Urothelium cell line (cell line): ENCODE results near the gene LSAMP.

Experiments
- DNase-seq: peaks from one replicate; pipeline ENCODE4 v3.0.0; 2011; ENCODE audit warnings: low spot score, mixed read lengths
- FAIRE-seq: peaks from 2 replicates; lab custom pipeline; 2011; peaks lifted over from hg19 to GRCh38; lab: Jason Lieb, UNC

The LSAMP gene

DNA sequence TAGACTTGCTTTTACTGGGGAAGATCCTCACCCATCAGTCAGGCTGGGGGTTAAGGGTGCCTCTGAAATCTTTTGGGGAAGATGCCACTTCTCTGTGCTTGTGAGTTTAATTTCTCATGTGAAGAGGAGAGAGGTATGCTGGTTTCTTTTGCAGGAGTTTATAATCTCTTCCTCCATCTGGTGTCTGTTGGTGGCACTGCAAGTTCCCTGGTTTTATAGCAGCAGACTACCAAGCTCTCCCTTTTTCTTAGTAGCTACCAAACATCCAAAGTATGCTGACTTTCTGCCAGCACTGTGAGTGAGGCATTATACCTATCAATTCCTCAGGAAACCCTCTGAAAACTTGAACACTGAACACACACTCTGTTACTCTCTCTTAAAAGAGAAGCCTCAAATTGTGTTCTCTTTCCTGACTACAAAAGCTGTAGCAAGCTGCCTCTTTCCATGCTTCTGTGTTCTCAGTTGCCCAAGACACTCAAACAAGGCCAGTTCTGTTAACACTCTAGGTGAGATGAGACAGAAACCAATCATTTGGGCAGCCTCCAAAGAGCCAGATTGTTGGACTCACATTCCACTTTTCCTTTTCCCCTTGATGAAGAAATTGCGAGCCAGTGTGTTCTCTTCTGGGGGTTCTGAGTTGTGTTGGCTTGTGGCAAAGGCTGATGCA lies 522.5 kb downstream of the LSAMP start:
- FAIRE-seq (no peak), DNase-seq (peak; percentile 52)

DNA sequence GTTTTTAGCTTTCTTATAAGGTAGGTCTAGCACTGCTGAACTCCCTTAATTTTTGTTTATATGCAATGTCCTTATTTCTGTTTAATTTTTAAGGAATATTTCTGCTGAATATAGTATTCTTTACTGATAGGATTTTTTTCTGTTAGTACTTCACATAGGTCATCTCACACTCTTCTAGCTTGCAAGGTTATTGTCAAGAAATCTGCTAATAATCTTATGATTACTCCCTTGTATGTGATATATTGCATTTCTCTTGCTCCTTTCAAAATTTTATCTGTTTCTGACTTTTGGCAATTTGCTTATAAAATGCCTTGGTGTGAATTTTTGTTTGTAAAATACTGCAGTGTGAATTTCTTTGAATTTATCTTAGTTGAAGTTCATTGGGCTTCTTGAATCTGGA lies 523.6 kb downstream of the LSAMP start:
- FAIRE-seq, result no peak

DNA sequence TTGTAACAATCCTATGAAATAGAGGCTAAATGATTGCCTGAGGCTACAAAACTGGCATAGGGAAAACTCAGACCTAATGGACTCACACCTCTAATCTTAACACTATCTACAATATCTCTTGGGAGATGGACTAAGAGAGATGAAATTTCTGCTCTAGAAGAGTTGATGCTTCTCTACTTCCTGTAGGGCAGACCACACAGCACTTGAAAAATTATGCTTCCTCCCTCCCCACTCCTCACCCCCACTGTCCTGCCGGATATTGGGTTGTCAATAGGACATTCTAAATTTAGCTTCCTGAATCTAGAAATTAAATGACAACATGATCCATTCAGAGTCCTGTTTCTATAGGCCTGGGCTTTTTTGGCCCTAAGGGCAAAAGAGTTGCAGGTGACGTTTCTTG lies 526.4 kb downstream of the LSAMP start:
- no peak for FAIRE-seq

More for the DNA sequence above, 523.6 kb downstream of the LSAMP start:
- no peak for DNase-seq

DNA sequence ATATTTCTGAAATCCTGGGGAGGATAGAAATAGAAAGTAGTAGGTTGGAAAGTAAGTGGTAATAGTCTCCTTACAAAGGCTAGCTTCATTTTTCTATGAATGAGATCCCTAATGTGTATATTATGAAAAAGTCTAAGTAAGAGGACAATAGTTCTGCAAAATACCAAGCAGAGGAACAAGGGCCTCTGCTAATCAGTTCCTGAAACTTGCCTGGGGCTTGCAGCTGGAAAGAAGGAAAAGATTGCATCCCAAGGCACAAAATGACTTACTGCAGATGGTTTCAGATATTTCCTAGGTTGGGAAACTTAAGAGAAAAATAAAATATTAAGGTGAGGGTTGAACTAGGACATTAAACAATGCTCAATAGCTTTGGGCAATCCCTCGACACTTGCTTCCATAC lies 528.4 kb downstream of the LSAMP start:
- no peak for FAIRE-seq
- no peak for DNase-seq

More for the DNA sequence above, 526.4 kb downstream of the LSAMP start:
- DNase-seq, result no peak

DNA sequence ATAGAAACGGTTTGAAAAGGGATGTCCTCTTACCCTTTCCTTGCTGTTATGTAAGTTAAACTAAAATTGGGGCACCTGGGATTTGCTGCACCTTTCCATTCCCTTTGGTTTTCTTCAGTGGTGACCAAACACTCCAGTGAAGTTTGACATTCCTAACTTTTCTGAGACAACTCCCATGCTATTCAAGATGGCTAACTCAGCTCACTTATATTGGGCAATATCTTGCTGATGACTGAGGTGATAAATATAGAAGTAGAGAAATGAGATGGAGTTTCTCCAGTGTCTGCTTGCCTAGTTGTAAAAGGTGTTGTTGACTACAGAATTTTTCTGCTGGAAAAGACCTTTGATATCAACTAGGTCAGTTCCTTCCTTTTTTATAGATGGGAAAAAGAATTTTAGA lies 530.2 kb downstream of the LSAMP start:
- no peak for FAIRE-seq

DNA sequence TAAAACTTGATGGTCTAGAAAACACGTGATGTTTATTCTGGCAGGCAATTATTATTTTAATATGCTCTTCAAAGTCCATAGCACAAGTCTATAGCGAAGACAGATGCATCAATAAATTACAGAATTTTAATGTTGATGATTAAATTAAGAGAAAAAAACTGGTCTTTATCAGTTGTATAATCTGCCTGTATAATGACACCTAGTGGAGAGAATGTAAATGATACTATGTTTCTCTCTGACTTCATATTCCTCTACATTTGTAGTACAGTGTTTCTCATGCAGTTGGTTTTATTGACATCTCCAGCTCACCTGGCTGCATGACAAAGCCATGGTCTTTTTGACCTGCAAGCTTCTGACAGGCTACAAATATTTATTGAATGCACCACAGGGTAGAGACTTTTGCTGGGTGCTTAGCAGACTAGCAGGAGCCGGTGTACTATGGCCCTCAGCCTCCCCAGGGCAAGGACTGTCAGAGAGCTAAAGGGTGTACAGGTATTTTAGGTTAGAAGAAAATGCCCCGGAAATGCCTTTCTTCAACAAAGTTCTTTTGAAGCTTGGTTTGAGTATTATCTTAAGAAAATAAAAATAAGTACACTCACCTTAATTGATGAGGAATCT lies 532.1 kb downstream of the LSAMP start:
- DNase-seq, result peak; percentile 18
- no peak for FAIRE-seq

More for the DNA sequence above, 530.2 kb downstream of the LSAMP start:
- no peak for DNase-seq

DNA sequence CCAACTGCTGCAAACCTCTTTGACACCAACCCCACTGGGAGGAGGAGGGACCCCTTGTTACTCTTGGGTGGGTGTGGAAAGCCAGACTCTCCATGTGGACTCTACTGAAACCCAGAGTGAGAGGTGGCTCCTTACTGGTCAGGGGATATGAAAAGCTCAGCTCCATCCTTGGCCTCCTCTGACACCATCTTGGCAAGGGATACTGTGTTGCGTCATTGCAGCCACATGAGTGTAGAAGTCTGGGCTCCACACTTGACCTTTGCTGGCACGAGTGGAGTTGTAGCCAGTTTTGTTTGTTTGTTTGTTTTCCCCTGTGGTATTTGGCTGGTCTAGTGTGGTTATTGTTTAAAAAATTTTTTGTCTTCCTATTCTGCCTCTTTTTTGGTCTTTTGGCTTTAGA lies 532.9 kb downstream of the LSAMP start:
- DNase-seq (no peak), FAIRE-seq (no peak)

DNA sequence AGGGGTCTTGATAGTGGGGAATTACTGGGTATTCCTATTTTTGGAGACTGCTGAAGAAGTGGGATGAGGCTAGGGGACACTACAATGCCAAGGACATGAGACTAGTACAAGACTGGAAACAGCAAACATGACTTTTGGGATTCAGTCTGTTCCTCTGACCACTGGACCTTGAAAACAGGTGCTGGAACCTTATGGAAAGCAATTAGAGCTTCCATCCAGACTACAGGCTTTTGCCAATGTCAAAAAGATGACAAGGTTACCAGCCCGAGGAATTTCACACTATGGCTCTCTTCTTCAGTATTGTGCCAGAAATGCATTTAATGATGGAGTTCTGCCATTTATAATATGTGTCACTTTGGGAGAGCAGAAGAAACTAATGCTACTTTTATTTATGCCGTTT lies 539.4 kb downstream of the LSAMP start:
- FAIRE-seq, result no peak
- DNase-seq, result no peak

DNA sequence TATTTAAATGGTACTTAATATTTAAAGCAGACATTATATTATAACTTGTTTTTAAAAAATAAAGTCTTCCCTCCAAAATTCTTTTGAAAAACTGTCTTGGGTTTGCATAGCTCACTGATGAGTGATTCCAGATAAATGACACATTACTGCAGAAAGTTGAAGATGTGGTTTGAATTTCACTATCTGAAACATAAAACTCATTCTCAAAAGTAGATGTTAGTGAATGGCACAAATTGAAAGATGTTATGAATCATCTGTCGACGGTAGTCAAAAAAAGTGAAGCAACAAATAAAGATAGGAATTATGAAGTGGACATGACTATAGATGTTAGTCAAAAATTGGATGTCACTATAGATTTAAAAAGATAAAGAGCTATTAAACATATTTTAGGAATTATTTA lies 541.4 kb downstream of the LSAMP start:
- FAIRE-seq (no peak), DNase-seq (peak; percentile 16)

DNA sequence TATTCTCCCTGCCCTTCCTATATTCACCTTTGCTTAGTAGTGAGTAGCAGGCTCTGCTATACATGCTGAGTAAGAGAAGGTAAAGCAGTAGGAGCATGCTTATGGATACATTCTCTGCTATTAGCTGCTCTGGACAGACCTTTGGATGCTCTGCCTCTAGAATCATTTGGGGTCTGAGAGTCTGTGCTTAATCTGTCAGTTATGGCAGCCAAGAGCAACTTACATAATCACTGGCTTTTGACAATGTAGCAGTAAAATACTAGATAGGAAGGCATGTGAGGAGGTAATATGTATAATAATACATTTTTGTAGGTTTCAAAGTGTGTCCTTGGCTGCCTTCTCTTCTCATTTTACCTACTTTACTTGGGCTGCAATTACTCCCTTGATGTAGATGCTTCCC lies 544.3 kb downstream of the LSAMP start:
- DNase-seq (no peak), FAIRE-seq (no peak)

DNA sequence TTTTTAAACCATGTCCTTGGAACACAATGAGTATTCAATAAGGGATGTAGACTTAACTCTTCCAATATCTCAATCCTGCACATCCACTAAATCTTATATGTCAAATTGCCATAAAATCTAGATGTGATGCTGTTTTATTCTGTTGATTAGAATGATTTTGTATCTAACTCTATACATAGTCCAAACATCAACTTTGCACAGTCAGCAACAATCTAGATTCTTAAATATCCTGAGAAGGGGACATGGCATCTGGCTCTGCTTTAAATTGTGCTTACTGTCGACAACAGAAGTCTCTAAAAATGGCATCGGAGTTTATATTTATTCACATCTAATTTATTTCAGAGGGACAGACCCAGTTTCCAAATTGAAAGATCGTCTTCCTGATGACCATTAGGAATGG lies 545.8 kb downstream of the LSAMP start:
- DNase-seq, result no peak
- no peak for FAIRE-seq

DNA sequence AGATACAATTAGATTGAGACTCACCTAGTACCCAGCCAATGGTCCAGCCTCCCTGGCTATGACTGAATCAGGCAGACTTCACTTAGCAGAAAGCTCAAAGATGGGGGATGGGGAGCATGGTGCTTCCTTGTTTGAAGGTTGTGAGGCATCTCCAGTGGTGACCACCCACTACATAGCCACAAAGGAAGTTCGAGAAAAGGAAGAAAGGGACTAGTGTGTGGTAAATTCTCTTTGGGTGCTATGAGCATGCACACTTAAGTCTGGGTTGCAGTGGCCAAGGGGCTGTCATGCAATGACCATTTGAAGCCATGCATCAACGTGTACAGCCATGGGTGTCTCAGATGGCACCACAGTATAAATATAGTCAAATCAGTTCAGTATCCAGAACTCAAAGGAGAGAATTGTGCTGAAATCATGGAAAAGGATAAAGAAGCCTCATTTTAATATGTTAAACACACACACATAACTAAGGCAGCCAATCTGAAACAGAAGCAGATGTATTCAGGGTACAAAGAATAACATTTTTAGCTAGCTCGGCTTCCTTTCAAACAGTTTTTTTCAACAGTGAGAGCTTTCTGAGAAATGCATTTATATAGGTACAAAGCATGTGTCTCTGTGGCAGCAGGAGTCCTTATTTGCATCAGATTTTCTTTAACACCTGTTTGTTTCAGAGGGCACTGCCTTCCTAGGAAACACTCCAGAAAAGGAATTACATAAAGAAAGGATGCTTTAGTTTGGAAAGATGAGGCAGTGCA lies 546.5 kb downstream of the LSAMP start:
- FAIRE-seq (peak; percentile 27), DNase-seq (no peak)

DNA sequence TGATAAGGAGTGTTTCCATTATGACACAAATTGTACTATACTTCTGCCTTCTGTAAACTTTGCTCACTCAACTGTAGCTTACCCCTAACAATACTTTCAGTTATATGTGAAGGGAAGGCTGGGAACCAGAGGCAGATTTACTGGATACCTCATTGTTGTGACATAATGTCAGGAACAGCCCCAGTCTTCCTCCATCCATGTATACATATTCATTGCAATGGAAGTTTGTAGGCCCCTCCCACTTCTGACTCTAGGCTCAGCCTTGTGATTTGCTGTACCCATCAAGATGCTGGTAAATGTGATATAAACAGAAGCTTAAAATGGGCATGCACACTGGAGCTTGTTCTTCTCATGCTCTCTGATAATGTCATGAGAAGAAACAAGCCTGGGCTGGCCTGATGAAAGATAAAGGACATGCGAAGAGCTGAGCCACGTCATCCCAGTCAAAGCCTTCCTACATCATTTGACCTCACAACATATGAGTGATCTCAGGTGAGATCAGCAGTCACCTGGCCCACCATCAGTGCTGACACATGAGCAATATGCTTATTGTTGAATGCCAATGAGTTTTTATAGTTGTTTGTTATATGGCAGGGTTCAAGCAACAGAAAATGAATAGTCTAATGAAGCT lies 554.2 kb downstream of the LSAMP start:
- FAIRE-seq (no peak), DNase-seq (no peak)

DNA sequence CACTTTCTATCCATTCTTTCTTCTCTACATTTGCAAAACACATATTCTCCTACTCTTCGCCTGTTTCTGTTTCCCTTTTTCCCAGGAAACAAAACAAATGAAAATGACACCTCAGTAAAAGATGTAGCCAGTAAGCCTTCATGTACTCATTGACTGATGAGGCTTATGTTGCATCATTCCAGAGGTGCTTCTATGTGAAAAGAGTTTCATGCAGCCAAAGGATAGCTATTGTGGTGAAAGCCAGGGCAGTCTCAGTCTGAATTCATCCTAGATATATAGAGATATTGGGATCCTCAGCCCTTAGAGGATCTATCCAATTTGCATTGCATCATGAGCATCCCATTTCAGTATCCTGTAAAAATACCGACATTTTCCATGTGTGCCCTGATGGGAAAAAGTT lies 554.7 kb downstream of the LSAMP start:
- no peak for FAIRE-seq
- DNase-seq, result no peak

DNA sequence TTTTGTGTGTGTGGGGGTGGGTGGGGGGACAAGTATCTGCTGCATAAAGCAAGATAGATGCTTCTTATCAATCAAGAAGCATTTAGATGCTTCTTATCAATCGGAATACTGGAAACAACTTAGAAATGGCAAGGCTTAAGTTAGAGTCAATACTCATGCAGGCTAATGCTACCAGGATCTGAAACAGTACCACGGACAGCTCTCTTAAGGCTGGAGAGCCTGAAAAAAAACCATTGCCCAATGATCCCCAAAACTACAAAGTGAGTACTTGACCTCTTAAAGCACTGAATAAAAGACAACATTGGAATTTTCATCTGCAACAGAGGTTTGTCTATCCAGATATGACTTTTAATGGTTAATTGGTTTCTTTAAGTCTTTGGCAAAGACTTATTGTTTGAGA lies 559.7 kb downstream of the LSAMP start:
- FAIRE-seq (no peak), DNase-seq (peak; percentile 5)

DNA sequence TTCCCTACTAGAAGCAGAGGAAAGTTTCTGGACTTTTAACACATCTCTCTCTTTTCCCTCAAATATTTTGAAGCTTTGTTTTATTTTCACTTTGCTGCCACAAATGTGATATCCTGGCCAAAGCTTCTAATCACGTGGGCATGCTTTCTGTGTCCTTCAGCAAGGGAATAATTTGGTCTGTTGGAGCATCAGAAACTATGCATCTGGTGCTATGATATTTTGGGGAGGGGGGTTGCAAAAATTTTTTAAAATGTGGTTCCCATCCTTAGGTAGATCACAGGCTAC lies 567.7 kb downstream of the LSAMP start:
- no peak for DNase-seq
- FAIRE-seq, result no peak

DNA sequence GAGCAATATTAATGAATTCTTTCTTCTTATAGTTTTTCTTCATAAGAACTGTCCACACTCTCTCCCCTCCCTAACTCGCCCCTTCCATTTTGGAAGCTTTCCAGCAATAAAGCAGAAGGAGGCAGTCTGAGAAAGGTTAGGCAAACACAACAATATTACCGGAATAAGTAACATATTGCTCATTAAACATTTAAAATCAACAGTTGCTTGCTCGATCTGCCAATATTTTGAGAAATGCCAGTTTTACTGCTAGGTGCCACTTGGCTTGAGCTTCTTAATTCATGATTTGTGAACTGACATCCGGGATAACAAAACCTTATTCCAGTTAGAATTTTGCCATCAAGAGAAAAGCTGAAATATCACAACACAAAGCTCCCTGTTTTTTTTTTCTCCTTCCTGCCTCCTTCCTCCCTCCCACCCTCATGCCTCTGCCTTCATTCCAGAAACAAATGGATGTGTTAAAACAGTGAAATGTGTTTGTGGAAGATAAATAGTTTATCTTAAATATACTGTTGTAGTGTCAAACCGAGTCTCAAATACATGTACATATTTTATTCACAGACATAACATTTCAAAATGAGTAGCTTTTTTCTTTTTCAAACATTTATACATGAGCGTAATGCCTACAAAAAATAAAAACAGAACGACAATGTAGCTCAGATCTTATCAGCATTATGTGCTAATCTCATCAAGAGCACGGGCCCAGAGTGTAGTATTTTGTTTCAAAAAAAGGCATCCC lies 568.2 kb downstream of the LSAMP start:
- no peak for DNase-seq
- no peak for FAIRE-seq

DNA sequence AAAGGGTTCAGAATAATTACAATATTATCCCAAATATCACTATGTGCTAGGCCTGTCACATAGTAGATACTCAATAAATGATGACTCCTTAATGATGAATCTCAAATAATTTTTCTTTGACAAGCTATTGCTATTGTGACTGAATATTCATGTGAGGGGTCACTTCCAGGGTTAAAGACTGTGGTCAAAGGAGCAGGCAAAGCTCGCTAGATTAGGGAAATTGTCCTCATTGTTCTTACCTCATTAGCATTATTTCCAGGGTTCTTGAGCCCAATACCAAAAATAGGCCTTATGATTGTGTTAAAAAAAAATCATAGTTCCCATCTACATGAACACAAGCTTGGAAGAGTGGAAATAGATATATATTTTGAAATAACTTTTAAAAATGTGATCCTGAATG lies 569.8 kb downstream of the LSAMP start:
- DNase-seq (no peak), FAIRE-seq (no peak)

DNA sequence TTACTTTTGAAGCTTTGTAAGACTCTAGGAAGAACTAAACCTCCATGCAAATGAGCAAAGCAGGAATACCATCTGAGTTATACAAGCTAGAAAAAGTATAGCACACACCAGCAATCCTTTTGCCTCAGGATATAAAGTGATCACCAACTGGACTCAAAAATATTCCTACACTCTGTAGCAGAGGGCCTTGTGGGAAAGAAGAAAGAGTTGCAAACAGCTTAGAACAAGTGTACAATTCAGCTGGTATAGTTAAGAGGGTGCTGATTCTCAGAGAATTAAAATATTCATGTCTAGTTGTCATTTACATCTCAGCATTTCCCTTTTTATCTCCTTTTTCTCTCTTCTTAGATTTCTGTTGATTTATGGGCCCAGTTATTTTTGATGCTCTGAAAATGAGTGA lies 573.6 kb downstream of the LSAMP start:
- no peak for FAIRE-seq

DNA sequence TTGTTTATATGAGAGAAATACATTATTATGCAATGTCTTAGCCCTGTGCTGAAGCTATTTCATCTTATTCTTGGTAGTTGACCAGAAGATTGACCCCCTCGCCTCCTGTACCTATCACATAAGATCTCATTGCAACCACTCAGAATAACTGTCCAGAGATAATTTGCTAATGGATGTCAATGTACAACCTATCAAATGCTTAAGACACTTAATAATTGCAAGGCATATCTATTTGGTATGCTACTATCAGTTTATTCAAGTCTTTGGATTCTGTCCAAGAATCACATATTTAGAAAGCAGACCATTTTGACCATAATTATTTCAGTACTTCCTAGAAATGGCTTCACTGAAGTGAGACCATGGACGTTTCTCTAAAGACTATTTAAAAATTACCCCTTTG lies 580.4 kb downstream of the LSAMP start:
- DNase-seq (no peak), FAIRE-seq (no peak)

More for the DNA sequence above, 573.6 kb downstream of the LSAMP start:
- DNase-seq, result no peak

DNA sequence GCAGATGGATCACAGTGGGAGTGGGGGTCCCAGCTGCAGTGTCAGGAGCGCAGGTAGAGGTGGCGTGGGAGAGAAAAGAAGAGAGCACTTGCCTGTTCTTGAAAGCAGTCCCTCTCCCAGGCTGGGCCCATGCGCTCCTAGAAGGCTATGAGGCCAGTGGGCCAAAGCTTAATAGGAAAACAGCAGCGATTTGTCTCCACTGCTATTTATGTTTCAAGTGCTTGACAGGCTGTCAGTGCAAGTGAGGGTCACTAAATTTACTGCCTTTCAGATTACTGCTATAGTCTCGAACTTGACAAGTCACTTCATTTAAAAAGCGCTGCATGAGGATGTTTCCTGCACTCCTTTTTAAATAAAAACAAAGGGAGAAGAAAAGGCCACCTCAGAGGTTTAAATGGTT lies 582.4 kb downstream of the LSAMP start:
- DNase-seq (no peak), FAIRE-seq (no peak)
